GM12878 (cell line): Measurements from ENCODE around the gene ZNF616. TPM values are rescaled to one million over a fixed set of nuclear protein-coding genes. Genes with fewer than 3 reads are reported as not detected.

Source experiments
- ATAC-seq: fragments of 200-7000 bp; cut with Tn5 transposase; 3 replicates; pipeline ENCODE4 v1.9.1; 2020; ENCODE audit warnings: mild to moderate bottlenecking, moderate library complexity
- BruUV-seq: library from RNA; stranded (reverse); fragments of 400-500 nt; replicated peaks from 2 replicates; lab custom pipeline; 2021; lab: Mats Ljungman, UMichigan
- CTCF ChIA-PET: fragments of 300-600 bp; sonication (Branson Sonifier 250); formaldehyde crosslinking; extraction: SDS; loops from one replicate; lab custom pipeline; 2021; ENCODE audit warnings: inconsistent platforms; lab: Yijun Ruan, JAX
- POLR2A ChIA-PET: fragments of 350-600 bp; formaldehyde crosslinking; extraction: SDS; loops from one replicate; lab custom pipeline; 2021; ENCODE audit warnings: inconsistent platforms; lab: Charles Lee
- RAD21 ChIA-PET: fragments of 300-600 bp; sonication (Branson Sonifier 250); formaldehyde crosslinking; loops from one replicate; lab custom pipeline; 2023; ENCODE audit warnings: antibody characterized with exemption; ENCODE audit not compliant: unreplicated experiment; lab: Charles Lee
- SMC1A ChIA-PET: fragments of 300-600 bp; sonication (Branson Sonifier 250); formaldehyde crosslinking; loops from one replicate; lab custom pipeline; 2023; ENCODE audit not compliant: unreplicated experiment, uncharacterized antibody; lab: Charles Lee
- DNase-seq: peaks from one replicate; pipeline ENCODE4 v3.0.0-alpha.2; 2011; ENCODE audit warnings: low read depth, low spot score
- FAIRE-seq: peaks from 3 replicates; lab custom pipeline; 2011; peaks lifted over from hg19 to GRCh38; lab: Jason Lieb, UNC
- H2AFZ ChIP-seq: 2 replicates; pipeline ENCODE4 v1.6.0; 2011; ENCODE audit warnings: low read depth, low read length, control low read depth; ENCODE audit not compliant: control insufficient read depth
- H3K27ac ChIP-seq: 2 replicates; pipeline ENCODE4 v1.5.1; 2011; ENCODE audit warnings: control low read depth; ENCODE audit not compliant: control insufficient read depth, insufficient read depth
- H3K27me3 ChIP-seq, 2 experiments: replicated peaks in 1 of 2; 2 replicates each; pipeline versions ENCODE4 v1.6.0 to v1.6.1; 2011; ENCODE audit warnings: low read length in 1 of 2; ENCODE audit not compliant: control insufficient read depth in 2 of 2, insufficient read depth in 2 of 2
- H3K36me3 ChIP-seq, 2 experiments: 2 replicates each; pipeline ENCODE4 v1.5.1; 2011; ENCODE audit warnings: low read length in 1 of 2; ENCODE audit not compliant: control insufficient read depth in 2 of 2, insufficient read depth in 2 of 2
- H3K4me1 ChIP-seq: 2 replicates; pipeline ENCODE4 v1.6.1; 2011; ENCODE audit warnings: mild to moderate bottlenecking, low read length, moderate library complexity, mixed read lengths; ENCODE audit not compliant: control insufficient read depth, insufficient read depth
- H3K4me2 ChIP-seq: 2 replicates; pipeline ENCODE4 v1.6.0; 2011; ENCODE audit warnings: control low read depth; ENCODE audit not compliant: control insufficient read depth, insufficient read depth
- H3K4me3 ChIP-seq: fragments of 200-600 bp; sonication (generic); 2 replicates; pipeline ENCODE4 v1.5.1; 2016
- H3K79me2 ChIP-seq: 2 replicates; pipeline ENCODE4 v1.6.0; 2011; ENCODE audit warnings: low read length; ENCODE audit not compliant: control insufficient read depth, insufficient read depth
- H3K9ac ChIP-seq: 2 replicates; pipeline ENCODE4 v1.8.0; 2011; ENCODE audit warnings: low read length, control low read depth, mixed read lengths; ENCODE audit not compliant: control insufficient read depth, insufficient read depth
- H3K9me3 ChIP-seq: replicated peaks from 3 replicates; pipeline ENCODE4 v1.5.1; 2011; ENCODE audit warnings: mild to moderate bottlenecking, low read length; ENCODE audit not compliant: control insufficient read depth, insufficient read depth
- H4K20me1 ChIP-seq: 2 replicates; pipeline ENCODE4 v1.6.0; 2011; ENCODE audit not compliant: control insufficient read depth, insufficient read depth
- BRCA1 ChIP-seq: IDR thresholded peaks from 2 replicates; pipeline ENCODE4 v1.6.1; 2011; ENCODE audit warnings: low read depth, low read length, improper control_type of control experiment
- CBX5 ChIP-seq: sonication (generic); IDR thresholded peaks from 2 replicates; pipeline ENCODE4 v1.6.1; 2016; ENCODE audit warnings: low read depth, moderate library complexity, mild to moderate bottlenecking, inconsistent platforms
- HDAC2 ChIP-seq: fragments of 200-600 bp; sonication (generic); IDR thresholded peaks from 2 replicates; pipeline ENCODE4 v1.6.1; 2017
- JUNB ChIP-seq: IDR thresholded peaks from 2 replicates; pipeline ENCODE4 v1.6.1; 2016; ENCODE audit warnings: antibody characterized with exemption, mild to moderate bottlenecking
- KAT2A ChIP-seq: conservative IDR thresholded peaks from 2 replicates; pipeline ENCODE4 v1.6.1; 2011; ENCODE audit warnings: low read depth, low read length; ENCODE audit not compliant: control insufficient read depth
- MTA3 ChIP-seq: IDR thresholded peaks from 2 replicates; pipeline ENCODE4 v1.6.1; 2012; ENCODE audit warnings: low read length, inconsistent platforms, borderline replicate concordance
- RAD51 ChIP-seq: fragments of 450-650 bp; IDR thresholded peaks from 2 replicates; pipeline ENCODE4 v1.6.1; 2016; ENCODE audit warnings: moderate library complexity, mild to moderate bottlenecking, inconsistent platforms
- RELA ChIP-seq: fragments of 450-650 bp; IDR thresholded peaks from 2 replicates; pipeline ENCODE4 v1.8.0; 2014; ENCODE audit warnings: borderline replicate concordance; ENCODE audit not compliant: partially characterized antibody
- RFX5 ChIP-seq: IDR thresholded peaks from 2 replicates; pipeline ENCODE4 v1.6.1; 2011; ENCODE audit warnings: low read depth, low read length, improper control_type of control experiment
- SMAD5 ChIP-seq: IDR thresholded peaks from 2 replicates; pipeline ENCODE4 v1.6.1; 2016; ENCODE audit warnings: antibody characterized with exemption, low read depth
- STAT3 ChIP-seq: IDR thresholded peaks from 2 replicates; pipeline ENCODE4 v1.6.1; 2011; ENCODE audit warnings: low read depth, low read length, improper control_type of control experiment
- SUZ12 ChIP-seq: fragments of 200-600 bp; sonication (generic); IDR thresholded peaks from one replicate; pipeline ENCODE4 v1.6.1; 2018; ENCODE audit warnings: antibody characterized with exemption, mild to moderate bottlenecking; ENCODE audit not compliant: unreplicated experiment
- YBX1 ChIP-seq: fragments of 450-650 bp; IDR thresholded peaks from 2 replicates; pipeline ENCODE4 v1.6.1; 2016; ENCODE audit warnings: antibody characterized with exemption
- ZNF274 ChIP-seq: IDR thresholded peaks from one replicate; pipeline ENCODE4 v1.8.0; 2011; ENCODE audit not compliant: insufficient read length, insufficient read depth
- ZZZ3 ChIP-seq: IDR thresholded peaks from 2 replicates; pipeline ENCODE4 v1.6.1; 2011; ENCODE audit warnings: low read depth; ENCODE audit not compliant: control insufficient read depth, insufficient read length
- WGBS: methylation state at CpG from one replicate; pipeline ENCODE4 v1.1.6; 2016; ENCODE audit warnings: low lambda C conversion rate; ENCODE audit not compliant: insufficient replicate concordance, insufficient coverage; ENCODE audit errors: missing lambda C conversion rate; 5-methylcytosine and 5-hydroxymethylcytosine counted together
- in situ Hi-C: fragments of 300-500 bp; cut with MboI; formaldehyde crosslinking; loops from 9 replicates; pipeline ENCODE4 v1.14.3; 2018; ENCODE audit warnings: mixed read lengths
- intact Hi-C: fragments of 100-400 bp; cut with micrococcal nuclease; formaldehyde crosslinking; loops from one replicate; pipeline ENCODE4 v1.14.2; 2022; ENCODE audit not compliant: unreplicated experiment
- polyA plus RNA-seq, 11 experiments: library from polyadenylated mRNA; depleted of rRNA in 4 of 11; unstranded in 6 of 11; stranded (reverse) in 5 of 11; fragments of >200 nt; fragmentation: Nextera tagmentation in 4 of 11; fragmentation: Illumina TruSeq in 1 of 11; extraction: Ambion mirVana in 4 of 11; extraction: Trizol in 1 of 11; gene quantifications; 1 replicate in 1 of 11; 2 replicates in 10 of 11; pipeline versions ENCODE4 v1.2.1 to v1.2.3, GENCODE V29; 2011 to 2016; ENCODE audit warnings: inconsistent platforms in 2 of 11, missing spikeins in 2 of 11, low read depth in 1 of 11
- total RNA-seq, 4 experiments: library from RNA; depleted of rRNA in 3 of 4; stranded (reverse); fragments of >200 nt in 3 of 4; fragmentation: Illumina TruSeq in 1 of 4; extraction: Trizol in 1 of 4; gene quantifications; 2 replicates each; pipeline versions ENCODE4 v1.2.1 to v1.2.3, GENCODE V29; 2013 to 2021
- TF ChIP-seq, protein P1 (sequence below): IDR thresholded peaks from 2 replicates; pipeline ENCODE4 v1.6.1; 2012; ENCODE audit warnings: low read depth, low read length, improper control_type of control experiment
- TF ChIP-seq, protein P2 (sequence below): fragments of 450-650 bp; formaldehyde crosslinking; IDR thresholded peaks from 2 replicates; pipeline ENCODE4 v1.5.0; 2022; ENCODE audit warnings: mild to moderate bottlenecking, missing genetic modification characterization

Gene ZNF616
- total and polyA plus RNA-seq, 10 of the 15 experiments (the other 5 are each of a cell fraction or from before 2014, with no cell fraction given): 1.1 to 5.9 (median 3.8) TPM

DNA sequence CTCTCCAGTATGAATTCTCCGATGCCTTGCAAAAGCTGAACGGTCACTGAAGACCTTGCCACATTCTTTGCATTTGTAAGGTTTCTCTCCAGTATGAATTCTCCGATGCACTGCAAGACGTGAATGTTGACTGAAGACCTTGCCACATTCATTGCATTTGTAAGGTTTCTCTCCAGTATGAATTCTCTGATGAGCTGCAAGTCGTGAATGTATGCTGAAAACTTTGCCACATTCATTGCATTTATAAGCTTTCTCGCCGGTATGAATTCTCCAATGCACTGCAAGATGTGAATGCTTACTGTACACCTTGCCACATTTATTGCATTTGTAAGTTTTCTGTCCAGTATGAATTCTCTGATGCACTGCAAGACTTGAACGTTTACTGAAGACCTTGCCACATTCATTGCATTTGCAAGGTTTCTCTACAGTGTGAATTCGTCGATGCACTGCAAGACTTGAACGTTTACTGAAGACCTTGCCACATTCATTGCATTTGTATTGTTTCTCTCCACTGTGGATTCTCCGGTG is 24.1 kb downstream of the ZNF616 start:
- Histone ChIP-seq H3K9ac (no peak overlapping the region), H3K4me1 (no peaks in the 10 kb centered on the region), H3K27ac (no peak overlapping the region), H2AFZ (no peak overlapping the region), H3K79me2 (no peaks in the 10 kb centered on the region), H3K4me2 (no peak overlapping the region), H3K4me3 (no peak overlapping the region), H3K36me3 (peaks cover 2 to 7% of the 10 kb centered on the region in 2 experiments), H3K9me3 (peaks cover 61% of the 10 kb centered on the region), H3K27me3 (no peaks in the 10 kb centered on the region), H4K20me1 (no peaks in the 10 kb centered on the region)
- TF ChIP-seq MTA3: no peak
- TF ChIP-seq, protein P1, sequence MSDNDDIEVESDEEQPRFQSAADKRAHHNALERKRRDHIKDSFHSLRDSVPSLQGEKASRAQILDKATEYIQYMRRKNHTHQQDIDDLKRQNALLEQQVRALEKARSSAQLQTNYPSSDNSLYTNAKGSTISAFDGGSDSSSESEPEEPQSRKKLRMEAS: no peak
- TF ChIP-seq SUZ12: no peak
- no peak for TF ChIP-seq YBX1
- no peak for TF ChIP-seq RELA
- TF ChIP-seq CBX5: peak; percentile 82; the same call in 1 of the 2 replicates
- no peak for TF ChIP-seq BRCA1
- no peak for TF ChIP-seq SMAD5
- peak; percentile 96 for TF ChIP-seq ZNF274
- ChIA-PET SMC1A (no interaction called here), CTCF (no interaction called here), RAD21 (no interaction called here), POLR2A (no interaction called here)
- intact Hi-C loops (no loop called here), in situ Hi-C loops (no loop called here)
- no TSS peak for BruUV-seq
- WGBS: 93% methylated on average over 12 of the region's 12 CpGs
- no peak for DNase-seq
- no peak for FAIRE-seq
- ATAC-seq: no peak

DNA sequence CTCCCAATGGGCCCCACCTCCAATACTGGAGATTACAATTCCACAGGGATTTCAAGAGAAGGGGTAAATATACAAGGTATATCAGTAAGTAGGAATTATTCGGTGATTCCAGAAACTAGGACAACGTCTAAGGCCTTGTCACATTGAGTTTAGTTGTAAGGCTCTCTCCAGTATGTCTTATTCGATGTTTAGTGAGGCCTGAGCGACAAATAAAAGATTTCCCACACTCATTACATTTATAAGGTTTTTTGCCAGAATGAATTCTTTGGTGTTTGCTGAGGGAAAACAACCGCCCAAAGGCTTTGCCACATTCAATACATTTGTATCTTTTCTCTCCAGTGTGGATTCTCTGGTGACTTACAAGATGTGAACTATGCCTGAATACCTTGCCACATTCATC is 25.0 kb downstream of the ZNF616 start:
- no peak for FAIRE-seq
- ATAC-seq: no peak
- no peak overlapping the region for H3K4me2 ChIP-seq
- intact Hi-C loops (no loop called here), in situ Hi-C loops (no loop called here)
- no peak overlapping the region for H2AFZ ChIP-seq
- BruUV-seq: no TSS peak
- H3K9ac ChIP-seq: no peak overlapping the region
- 93% methylated on average over 5 of the region's 5 CpGs for WGBS
- ChIA-PET SMC1A (no interaction called here), RAD21 (no interaction called here), CTCF (no interaction called here), POLR2A (no interaction called here)
- H4K20me1 ChIP-seq: no peaks in the 10 kb centered on the region
- peaks cover 56% of the 10 kb centered on the region for H3K9me3 ChIP-seq
- TF ChIP-seq STAT3: no peak
- TF ChIP-seq RFX5: no peak
- no peak for TF ChIP-seq BRCA1
- no peak for TF ChIP-seq KAT2A
- TF ChIP-seq HDAC2: no peak
- TF ChIP-seq JUNB: no peak
- TF ChIP-seq ZZZ3: no peak
- no peak for TF ChIP-seq RAD51
- TF ChIP-seq, protein P2, sequence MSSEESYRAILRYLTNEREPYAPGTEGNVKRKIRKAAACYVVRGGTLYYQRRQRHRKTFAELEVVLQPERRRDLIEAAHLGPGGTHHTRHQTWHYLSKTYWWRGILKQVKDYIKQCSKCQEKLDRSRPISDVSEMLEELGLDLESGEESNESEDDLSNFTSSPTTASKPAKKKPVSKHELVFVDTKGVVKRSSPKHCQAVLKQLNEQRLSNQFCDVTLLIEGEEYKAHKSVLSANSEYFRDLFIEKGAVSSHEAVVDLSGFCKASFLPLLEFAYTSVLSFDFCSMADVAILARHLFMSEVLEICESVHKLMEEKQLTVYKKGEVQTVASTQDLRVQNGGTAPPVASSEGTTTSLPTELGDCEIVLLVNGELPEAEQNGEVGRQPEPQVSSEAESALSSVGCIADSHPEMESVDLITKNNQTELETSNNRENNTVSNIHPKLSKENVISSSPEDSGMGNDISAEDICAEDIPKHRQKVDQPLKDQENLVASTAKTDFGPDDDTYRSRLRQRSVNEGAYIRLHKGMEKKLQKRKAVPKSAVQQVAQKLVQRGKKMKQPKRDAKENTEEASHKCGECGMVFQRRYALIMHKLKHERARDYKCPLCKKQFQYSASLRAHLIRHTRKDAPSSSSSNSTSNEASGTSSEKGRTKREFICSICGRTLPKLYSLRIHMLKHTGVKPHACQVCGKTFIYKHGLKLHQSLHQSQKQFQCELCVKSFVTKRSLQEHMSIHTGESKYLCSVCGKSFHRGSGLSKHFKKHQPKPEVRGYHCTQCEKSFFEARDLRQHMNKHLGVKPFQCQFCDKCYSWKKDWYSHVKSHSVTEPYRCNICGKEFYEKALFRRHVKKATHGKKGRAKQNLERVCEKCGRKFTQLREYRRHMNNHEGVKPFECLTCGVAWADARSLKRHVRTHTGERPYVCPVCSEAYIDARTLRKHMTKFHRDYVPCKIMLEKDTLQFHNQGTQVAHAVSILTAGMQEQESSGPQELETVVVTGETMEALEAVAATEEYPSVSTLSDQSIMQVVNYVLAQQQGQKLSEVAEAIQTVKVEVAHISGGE: no peak
- H3K79me2 ChIP-seq: no peaks in the 10 kb centered on the region
- DNase-seq: no peak
- H3K4me3 ChIP-seq: no peak overlapping the region
- H3K4me1 ChIP-seq: no peaks in the 10 kb centered on the region
- no peak overlapping the region for H3K27ac ChIP-seq
- H3K27me3 ChIP-seq: no peaks in the 10 kb centered on the region
- H3K36me3 ChIP-seq: peaks cover 2 to 7% of the 10 kb centered on the region in 2 experiments
